Activated CD4-positive, alpha-beta T cell treated with anti-CD3 and anti-CD28 coated beads for 4 hours (primary cell): ENCODE data around the gene LYZL6.

Experiments
- DNase-seq, 2 donors: peaks; one replicate each; pipeline ENCODE4 v3.0.0-alpha.2; 2020

LYZL6 gene

GRCh38 chr17:35943537-35943936 is at the start of gene LYZL6:
Gene LYZL6, minus strand, starts transcription at chr17:35943713. Its CDS starts 4,357 bp downstream, at chr17:35939356.
- DNase-seq, result no peak

- no peak for DNase-seq
These were observed 47.6 kb upstream of the LYZL6 start for GRCh38 chr17:35991075-35991474.

GRCh38 chr17:35988164-35988563 is 44.7 kb upstream of the LYZL6 start:
- no peak for DNase-seq

GRCh38 chr17:35986643-35987042 is 43.1 kb upstream of the LYZL6 start, which contains the start of gene CCL14:
Gene CCL14, minus strand, starts transcription at chr17:35986729. Its CDS starts 80 bp downstream, at chr17:35986649.
- no peak for DNase-seq

GRCh38 chr17:35984140-35984539 is 40.6 kb upstream of the LYZL6 start:
- DNase-seq, result no peak

- no peak for DNase-seq
These were observed 39.1 kb upstream of the LYZL6 start for GRCh38 chr17:35982409-35983191.

DNA sequence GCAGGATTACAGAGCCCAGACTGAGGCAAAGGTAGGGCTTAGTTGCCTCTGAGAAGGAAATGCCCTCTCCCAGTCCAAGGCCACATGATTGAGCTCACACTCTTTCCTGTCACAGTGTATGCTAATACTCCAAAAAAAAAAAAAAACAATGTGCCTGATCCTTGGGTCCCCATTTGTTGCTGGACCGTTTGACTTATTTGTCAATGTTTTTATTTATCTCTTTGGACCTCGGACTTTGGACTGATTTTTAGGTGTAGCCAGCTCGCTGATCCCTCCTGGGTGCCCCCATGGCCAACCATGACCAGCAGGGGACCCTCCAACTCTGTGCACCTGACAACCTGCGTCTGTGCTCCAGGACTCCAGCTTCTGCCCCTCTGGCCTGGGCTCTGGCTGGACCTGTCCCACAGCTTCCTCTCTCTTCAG is 38.4 kb upstream of the LYZL6 start:
- DNase-seq, result no peak

DNA sequence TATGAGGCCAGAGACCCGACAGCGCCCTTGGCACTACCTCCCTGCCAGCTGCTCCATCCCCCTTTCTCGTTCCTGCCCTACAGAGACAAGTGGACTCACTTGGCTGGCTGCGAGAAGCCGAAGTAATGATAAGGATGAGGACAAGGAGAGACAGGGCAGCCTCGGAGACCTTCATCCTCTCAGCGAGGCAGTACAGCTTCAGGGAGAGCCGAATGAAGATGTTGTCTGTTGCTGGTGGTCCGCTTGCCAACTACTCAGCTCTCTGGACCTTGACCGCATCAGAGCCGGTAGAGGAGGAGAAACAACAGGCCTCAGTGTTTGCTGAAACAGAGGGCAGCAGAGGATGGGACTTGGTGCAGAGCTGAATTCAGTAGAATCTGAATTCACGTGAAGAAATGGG is 37.7 kb upstream of the LYZL6 start, which contains the start of gene CCL16:
Gene CCL16 (minus strand): TSS at position 252 of the 400 bp plus-strand sequence. CDS start 77 bp downstream, at position 175.
- no peak for DNase-seq

DNA sequence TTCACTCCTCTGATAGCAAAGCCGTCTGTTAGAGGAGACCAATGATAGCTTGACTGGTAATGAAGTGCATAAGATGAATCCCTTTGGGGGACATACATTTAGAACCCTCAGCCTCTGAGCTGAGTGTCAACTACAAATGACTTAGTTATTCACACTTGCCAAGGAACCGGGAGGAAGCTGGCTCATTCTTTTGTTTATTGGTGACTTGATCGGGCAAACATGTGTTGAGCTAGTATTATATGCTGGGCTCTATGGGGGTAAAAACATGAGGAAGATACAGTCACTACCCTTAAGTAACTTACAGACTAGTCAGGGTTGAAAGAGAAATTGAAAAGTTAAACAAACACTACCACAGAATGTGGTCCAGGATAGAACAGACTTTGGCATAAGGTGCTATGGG is 34.8 kb upstream of the LYZL6 start:
- no peak for DNase-seq

DNA sequence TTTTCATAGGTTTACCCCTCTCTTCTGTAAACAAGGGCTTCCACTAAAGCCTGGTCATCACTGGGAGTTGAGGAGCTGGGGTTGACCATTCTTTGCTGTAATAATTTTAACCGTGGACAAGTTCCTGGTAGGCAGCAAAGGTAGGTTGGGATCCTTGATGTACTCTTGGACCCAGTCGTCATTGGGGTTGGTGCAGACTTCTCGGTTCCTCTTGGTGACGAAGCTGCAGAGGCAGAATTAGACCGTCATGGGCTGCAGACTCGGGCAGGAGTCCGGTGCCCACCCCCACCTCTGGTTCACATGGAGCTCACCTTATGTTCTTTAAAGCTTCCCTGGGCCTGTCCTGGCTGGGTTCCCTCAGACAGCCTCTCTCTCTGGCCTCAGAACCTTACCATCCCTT is 34.0 kb upstream of the LYZL6 start:
- no peak for DNase-seq

- no peak for DNase-seq
These were observed 30.1 kb upstream of the LYZL6 start for GRCh38 chr17:35973333-35974260.

DNA sequence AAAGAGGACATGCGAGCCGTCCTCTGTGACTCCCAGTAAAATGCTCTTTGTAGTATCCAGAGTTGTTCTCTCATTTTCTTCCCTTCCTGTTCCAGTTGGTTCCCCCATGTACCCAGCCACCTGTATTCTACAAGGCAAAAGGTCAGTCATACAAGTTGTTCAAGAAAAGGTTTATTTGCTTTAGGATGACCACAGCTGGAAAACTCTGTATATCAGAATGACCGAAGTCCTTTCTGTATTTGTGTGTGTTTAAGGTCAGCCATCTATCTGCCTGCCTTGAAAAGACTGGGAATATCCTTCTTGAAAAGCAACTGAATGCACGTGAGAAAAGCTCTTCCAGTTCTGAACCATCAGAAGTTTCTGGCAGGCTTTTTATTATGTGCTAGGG is 29.4 kb upstream of the LYZL6 start:
- no peak for DNase-seq

DNA sequence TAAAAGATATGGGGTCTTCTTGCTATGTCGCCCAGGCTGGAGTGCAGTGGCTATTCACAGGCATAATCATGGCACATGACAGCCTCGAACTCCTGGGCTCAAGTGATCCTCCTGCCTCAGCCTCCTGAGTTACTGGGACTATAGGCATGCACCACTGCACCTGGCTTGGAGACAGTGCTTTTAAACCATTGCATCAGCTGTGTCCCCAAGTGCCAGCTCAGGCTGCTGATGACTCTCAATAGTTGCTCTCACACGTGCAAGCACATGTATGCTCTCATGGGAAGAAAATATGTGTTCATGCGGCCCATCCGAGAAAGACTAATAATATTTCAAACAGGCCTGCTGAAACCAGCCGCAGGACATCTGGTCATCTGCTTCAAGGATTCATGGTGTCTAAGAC is 29.0 kb upstream of the LYZL6 start:
- DNase-seq, result no peak

DNA sequence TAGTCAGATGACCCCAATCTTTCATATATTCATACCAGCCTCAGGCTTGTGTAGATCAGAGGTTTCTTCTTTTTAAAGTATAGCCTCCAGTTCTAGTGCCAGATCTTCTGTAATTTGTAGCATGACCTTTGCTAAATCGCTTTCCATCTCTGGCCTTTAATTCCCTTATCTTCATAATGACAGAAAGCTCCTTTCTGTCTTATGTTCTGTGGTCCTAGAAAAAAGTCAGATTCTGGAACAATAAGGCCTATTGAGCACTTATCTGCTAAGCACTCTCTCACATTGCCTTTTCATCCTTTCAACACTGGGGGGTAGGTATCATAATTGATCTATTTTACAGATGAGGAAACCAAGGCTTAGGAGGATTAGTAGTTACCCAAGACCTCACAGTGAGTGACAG is 28.6 kb upstream of the LYZL6 start:
- DNase-seq, result no peak

DNA sequence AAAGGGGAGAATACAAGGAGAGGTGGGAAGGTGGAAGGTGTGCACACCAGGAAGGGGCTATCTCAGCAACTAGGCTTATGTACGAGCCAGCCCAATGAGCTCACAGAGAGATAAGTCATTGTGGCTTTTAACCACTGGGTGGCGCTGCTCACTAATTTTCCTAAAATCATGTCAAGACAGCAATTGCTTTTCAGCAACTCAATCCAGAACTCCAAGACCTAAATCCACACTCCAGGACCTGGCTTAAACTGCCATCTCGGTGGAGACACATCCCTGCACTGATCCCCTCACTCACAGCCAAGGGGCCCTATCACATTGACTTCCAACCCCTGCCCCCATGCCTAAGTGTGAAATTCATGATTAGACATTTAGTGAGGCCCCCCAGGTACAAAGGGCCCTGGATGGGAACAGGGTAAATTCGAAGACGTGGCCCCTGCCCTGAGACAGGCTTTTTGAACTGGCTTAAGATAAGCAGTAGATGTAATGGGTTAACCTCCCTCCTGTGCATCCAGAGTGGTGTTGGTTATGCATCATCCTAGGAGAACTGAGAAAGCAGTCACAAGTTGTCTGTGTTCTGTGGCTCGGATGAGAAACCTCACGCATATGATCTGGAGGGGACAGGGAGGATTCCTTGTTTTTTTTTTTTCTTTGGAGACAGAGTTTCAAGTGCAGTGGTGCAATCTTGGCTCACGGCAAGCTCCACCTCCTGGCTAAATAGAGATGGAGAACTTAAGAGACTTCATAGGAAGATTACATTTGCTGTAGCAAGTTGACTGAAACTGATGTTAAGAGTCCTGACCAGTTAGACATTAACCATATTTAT is 26.3 kb upstream of the LYZL6 start:
- peak; percentile 44 to 70 for DNase-seq

DNA sequence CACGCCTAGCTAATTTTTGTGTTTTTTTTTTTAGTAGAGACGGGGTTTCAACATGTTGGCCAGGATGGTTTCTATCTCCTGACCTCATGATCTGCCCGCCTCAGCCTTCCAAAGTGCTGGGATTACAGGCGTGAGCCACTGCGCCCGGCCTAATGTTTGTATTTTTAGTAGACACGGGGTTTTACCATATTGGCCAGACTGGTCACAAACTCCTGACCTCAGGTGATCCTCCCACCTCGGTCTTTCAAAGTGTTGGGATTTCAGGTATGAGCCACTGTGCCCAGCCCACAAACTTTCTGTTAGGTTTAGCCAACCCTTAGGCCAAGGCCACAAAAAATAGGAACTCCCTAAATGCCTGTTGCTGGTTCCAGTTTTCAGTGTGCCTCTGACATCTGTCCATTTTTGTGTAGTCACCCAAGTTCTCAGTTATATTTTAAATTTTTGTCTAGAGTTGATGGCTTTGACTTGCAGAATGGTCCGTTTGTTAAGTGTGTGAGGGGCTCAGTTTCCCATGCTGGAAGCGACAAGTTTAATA is 25.1 kb upstream of the LYZL6 start:
- DNase-seq, result no peak

GRCh38 chr17:35965272-35965671 is 21.8 kb upstream of the LYZL6 start:
- no peak for DNase-seq

- no peak for DNase-seq
These were observed 20.1 kb upstream of the LYZL6 start for GRCh38 chr17:35963663-35964062.

DNA sequence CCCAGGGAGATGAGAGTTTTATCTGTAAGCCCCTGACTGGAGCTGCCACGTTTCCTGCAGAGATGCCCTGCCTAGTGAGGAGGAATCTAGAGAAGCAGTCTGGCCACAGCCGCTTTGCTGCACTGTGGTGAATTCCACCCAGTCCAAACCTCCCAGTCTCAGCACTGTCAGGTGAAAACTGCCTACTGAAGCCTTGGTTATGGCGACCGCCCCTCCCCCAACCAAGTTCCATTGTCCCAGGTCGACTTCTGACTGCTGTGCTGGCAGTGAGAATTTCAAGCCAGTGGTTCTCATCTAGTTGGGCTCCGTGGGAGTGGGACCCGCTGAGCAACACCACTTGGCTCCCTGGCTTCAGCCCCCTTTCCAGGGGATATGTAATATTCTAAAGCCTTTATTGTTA is 10.2 kb upstream of the LYZL6 start:
- no peak for DNase-seq

DNA sequence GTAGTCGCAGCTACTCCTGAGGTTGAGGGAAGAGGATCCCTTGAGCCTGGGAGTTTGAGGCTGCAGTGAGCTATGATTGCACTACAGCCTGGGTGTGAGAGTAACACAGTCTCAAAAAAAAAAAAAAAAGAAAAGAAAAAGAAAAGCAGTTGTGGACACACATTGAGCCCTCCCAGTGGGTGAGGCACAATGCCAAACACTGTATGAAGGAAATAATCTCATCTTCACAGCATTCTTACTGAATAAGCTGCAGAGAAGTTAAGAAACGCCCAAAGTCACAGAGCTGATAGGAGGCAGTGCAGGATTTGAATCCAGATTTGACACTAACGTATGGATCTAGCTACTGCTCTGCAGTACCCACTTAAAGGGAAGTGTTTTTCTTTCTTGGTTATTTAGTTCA is 5.9 kb upstream of the LYZL6 start:
- no peak for DNase-seq

- DNase-seq, result no peak
These were observed 4.6 kb upstream of the LYZL6 start for GRCh38 chr17:35948092-35948491.

GRCh38 chr17:35947156-35947585 is 3.7 kb upstream of the LYZL6 start:
- DNase-seq, result peak; percentile 10 to 43

- no peak for DNase-seq
These were observed 638 bp upstream of the LYZL6 start for GRCh38 chr17:35944151-35944550.
